GM12873 (cell line): ENCODE measurements around the gene UGT1A5.

ENCODE experiments used
- CTCF ChIP-seq: IDR thresholded peaks from 2 replicates; pipeline ENCODE4 v1.5.1; 2012; ENCODE audit warnings: low read depth, mild to moderate bottlenecking, moderate library complexity, low read length, control low read depth; ENCODE audit not compliant: insufficient read depth; ENCODE audit errors: missing control alignments

UGT1A5 gene

DNA sequence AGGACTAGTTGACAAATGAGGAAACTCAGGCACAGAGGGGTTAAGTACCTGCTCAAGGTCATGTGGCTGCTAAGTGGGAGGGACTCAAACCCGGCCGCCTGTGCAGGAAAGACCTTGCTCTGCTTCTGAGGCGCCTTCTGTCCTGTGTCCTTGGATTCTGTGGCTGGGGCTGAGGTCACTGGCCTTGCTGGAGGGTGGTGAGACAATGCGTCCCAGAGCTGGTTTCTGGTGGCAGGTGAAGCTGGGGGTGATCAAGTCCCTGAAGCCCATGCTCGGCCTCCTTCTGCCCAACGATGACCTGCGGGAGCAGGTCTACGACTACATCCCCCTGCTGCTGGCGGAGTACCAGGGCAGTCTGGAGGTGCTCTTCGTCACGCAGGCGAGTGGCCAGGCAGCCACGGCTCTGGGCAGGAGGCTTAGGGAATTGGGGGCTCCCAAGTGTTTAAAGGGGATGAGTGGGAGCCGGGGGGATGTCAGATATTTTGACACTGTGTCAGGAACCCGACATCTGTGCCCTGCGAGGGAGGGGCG is 81.5 kb downstream of the UGT1A5 start:
- TF ChIP-seq CTCF: no peak

- TF ChIP-seq CTCF: no peak
Observed at GRCh38 chr2:233795735-233796171, 83.0 kb downstream of the UGT1A5 start.

DNA sequence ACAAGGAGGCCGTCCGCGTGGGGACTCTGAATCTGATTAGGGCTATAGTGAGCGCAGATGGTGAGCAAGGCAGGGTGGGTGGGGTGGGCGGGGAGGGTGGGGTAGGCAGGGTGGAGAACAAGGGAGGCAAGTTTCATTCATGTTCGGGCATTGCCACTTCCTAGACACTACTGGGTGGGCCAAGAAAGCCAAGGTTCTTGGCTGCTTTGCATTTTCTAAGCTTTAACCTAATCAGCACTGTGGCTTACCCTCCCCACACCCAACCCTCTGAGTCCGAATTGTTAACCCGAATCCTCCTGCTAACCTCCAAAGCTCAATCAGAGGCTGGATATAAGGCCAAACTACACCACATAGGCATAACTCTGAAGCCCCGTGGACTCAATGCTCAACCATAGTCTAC is 83.5 kb downstream of the UGT1A5 start:
- TF ChIP-seq CTCF: no peak

- TF ChIP-seq CTCF: no peak
Observed at GRCh38 chr2:233798335-233799086, 85.8 kb downstream of the UGT1A5 start.

GRCh38 chr2:233799087-233799665 is 86.5 kb downstream of the UGT1A5 start:
- no peak for TF ChIP-seq CTCF

GRCh38 chr2:233799716-233800115 is 87.0 kb downstream of the UGT1A5 start:
- no peak for TF ChIP-seq CTCF

GRCh38 chr2:233800208-233800607 is 87.5 kb downstream of the UGT1A5 start:
- peak; percentile 9 for TF ChIP-seq CTCF
